Measurements from ENCODE around the gene B4GALNT1.
A peak's percentile ranks its signal among the peaks of the same experiment; 100 is the strongest.

B4GALNT1 gene

DNA sequence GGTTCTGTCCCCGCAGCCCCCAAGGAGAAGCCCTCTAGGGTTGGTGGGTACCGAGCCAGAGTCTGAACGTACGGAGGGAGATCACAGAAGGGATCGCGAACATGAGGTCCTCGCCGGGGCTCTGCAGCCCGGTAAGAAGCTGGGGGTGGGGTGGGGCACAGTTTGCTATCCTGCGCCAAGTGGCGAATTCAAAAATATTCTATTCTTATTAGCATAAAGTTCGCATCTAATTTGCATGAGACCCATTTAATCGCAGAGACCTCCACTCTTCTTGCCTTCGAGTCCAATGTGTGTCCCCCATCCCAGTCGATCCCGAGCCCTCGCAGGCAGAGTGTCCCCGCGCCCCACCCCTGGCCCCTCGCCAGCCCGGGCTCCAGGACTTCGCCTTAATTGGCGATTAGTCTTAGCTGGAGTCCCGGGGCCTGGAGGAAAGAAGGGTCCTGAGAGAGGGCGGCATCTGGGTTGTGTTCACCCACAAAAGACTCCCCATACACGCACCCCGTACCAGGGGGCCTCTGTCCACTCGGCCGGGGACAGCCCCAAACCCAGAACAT is 22.4 kb downstream of the B4GALNT1 start:
- peak overlapping the region; percentile 70 for H3K4me3 Mint-ChIP-seq
- no peak overlapping the region for H3K27ac Mint-ChIP-seq
- H3K36me3 Mint-ChIP-seq (ENCODE audit: low read depth) = no peaks in the 10 kb centered on the region
- H3K4me1 Mint-ChIP-seq (ENCODE audit: low read depth) = peaks cover 21% of the 10 kb centered on the region
- no peaks in the 10 kb centered on the region for H3K9me3 Mint-ChIP-seq
- H3K27me3 Mint-ChIP-seq = peaks cover 14% of the 10 kb centered on the region

GRCh38 chr12:57609781-57610553 is 23.0 kb downstream of the B4GALNT1 start:
- Mint-ChIP-seq H3K27me3 (peaks cover 14% of the 10 kb centered on the region), H3K4me3 (peak overlapping the region; percentile 70), H3K27ac (no peak overlapping the region), H3K9me3 (no peaks in the 10 kb centered on the region), H3K36me3 (ENCODE audit: low read depth) (no peaks in the 10 kb centered on the region), H3K4me1 (ENCODE audit: low read depth) (peaks cover 28% of the 10 kb centered on the region)

GRCh38 chr12:57609101-57609780 is 23.8 kb downstream of the B4GALNT1 start:
- peaks cover 31% of the 10 kb centered on the region for H3K4me1 Mint-ChIP-seq (ENCODE audit: low read depth)
- H3K27ac Mint-ChIP-seq = no peak overlapping the region
- no peaks in the 10 kb centered on the region for H3K9me3 Mint-ChIP-seq
- peaks cover 12% of the 10 kb centered on the region for H3K27me3 Mint-ChIP-seq
- H3K36me3 Mint-ChIP-seq (ENCODE audit: low read depth) = no peaks in the 10 kb centered on the region
- no peak overlapping the region for H3K4me3 Mint-ChIP-seq

DNA sequence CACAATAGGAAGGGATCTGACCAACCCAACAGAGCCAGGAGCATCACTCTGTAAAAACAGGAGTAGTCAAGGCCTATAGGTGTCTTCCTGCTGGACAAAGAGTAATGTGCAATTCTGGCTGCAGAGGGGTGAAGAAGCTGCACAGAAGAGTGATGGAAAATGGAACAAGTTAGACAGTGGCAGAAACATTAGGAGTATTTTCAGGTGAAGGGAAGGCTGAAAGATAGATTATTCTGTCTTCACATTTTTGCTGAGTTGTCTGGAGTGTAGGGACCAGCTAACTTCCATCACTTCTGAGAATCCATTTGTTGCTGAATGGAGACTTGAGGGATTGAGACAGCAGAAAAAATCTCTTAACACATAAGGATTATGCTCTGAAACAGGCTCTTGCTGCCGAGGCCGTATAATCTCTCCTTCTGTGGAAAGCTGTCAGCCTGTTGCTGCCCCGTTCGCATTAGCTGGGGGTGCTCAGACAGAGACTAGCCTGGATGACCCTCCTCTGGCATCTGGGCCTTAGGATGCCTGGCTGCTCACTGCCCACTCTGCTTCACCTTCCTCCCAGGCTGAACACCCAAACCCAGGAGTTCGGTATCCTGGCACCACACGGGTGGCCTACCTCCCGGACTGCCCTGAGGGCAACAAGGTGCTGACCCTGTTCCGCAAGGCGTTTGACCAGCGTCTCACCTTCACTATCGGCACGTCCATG is 24.9 kb downstream of the B4GALNT1 start:
- peaks cover 5% of the 10 kb centered on the region for H3K36me3 Mint-ChIP-seq (ENCODE audit: low read depth)
- no peaks in the 10 kb centered on the region for H3K9me3 Mint-ChIP-seq
- no peak overlapping the region for H3K27ac Mint-ChIP-seq
- H3K27me3 Mint-ChIP-seq = peaks cover 11% of the 10 kb centered on the region
- peaks cover 37% of the 10 kb centered on the region for H3K4me1 Mint-ChIP-seq (ENCODE audit: low read depth)
- no peak overlapping the region for H3K4me3 Mint-ChIP-seq

GRCh38 chr12:57606821-57607220 is 26.2 kb downstream of the B4GALNT1 start:
- H3K27ac Mint-ChIP-seq = no peak overlapping the region
- H3K4me1 Mint-ChIP-seq (ENCODE audit: low read depth) = peaks cover 37% of the 10 kb centered on the region
- peaks cover 15% of the 10 kb centered on the region for H3K36me3 Mint-ChIP-seq (ENCODE audit: low read depth)
- peaks cover 3% of the 10 kb centered on the region for H3K27me3 Mint-ChIP-seq
- peak overlapping the region; percentile 8 for H3K4me3 Mint-ChIP-seq
- H3K9me3 Mint-ChIP-seq = no peaks in the 10 kb centered on the region

DNA sequence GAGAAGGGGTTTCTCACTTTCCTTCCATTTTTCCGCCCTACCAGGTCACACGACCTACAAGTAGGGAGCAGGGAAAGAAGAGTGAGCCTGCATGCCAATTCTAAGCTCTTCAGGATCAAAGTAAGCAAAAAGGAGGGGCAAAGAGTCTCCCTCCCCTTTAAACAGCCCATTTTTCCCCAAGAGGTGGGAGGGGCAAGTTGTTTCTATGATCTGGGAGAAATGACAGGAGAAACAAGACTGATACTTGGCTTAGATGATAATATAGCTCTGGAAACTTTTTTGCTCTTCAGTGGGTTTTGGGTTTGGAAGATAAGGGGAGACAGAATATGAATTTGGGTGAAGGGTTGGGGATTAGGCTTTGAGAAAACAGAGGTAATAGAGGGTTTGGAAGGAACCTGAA is 26.6 kb downstream of the B4GALNT1 start:
- Mint-ChIP-seq H3K27ac (no peak overlapping the region), H3K36me3 (ENCODE audit: low read depth) (peaks cover 19% of the 10 kb centered on the region), H3K27me3 (peaks cover 3% of the 10 kb centered on the region), H3K4me3 (peak overlapping the region; percentile 8), H3K4me1 (ENCODE audit: low read depth) (peaks cover 37% of the 10 kb centered on the region), H3K9me3 (no peaks in the 10 kb centered on the region)

GRCh38 chr12:57605811-57606311 is 27.1 kb downstream of the B4GALNT1 start:
- peaks cover 3% of the 10 kb centered on the region for H3K27me3 Mint-ChIP-seq
- no peak overlapping the region for H3K27ac Mint-ChIP-seq
- peaks cover 36% of the 10 kb centered on the region for H3K4me1 Mint-ChIP-seq (ENCODE audit: low read depth)
- peak overlapping the region; percentile 84 for H3K4me3 Mint-ChIP-seq
- peaks cover 21% of the 10 kb centered on the region for H3K36me3 Mint-ChIP-seq (ENCODE audit: low read depth)
- H3K9me3 Mint-ChIP-seq = no peaks in the 10 kb centered on the region

DNA sequence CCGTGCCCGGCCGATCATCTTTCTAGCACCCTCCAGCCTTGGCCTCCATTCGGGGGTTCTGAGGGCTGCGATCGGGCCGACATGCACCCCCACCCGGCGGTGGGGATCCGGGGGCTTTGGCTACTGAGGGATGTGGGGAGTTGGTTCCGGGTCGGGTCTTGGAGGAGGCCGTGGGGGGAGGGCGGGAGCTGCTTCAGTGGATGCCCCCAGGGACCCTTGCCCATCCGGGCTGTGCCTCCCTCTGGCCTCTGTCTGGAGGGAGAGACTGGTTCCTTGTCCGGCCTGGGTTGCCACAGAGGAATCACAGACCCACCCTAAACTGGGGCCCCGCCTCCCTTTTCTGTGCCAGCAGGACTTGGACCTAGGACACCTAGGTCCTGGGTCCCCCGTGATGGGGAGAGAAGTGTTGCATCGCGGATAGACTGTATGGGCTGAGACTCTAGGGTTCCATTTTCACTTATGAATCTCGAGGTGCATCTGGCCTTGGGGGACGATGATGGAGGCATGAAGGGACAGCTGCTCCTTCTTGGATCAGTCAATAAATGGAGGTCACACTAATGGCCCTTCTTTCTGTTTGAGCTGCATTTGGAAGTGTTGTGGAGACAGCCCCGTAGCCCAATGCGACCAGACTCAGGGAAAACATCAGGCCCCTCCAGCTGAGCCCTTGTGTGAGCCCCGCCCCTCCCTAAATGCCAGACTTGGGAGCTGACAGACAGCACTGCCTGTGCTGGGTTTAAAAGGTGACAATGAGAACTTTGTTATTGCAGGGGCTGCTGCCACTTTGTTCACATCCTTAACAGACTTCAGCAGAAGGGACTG is 27.8 kb downstream of the B4GALNT1 start:
- peak overlapping the region; percentile 84 for H3K4me3 Mint-ChIP-seq
- peaks cover under 1% of the 10 kb centered on the region for H3K27me3 Mint-ChIP-seq
- H3K9me3 Mint-ChIP-seq = no peaks in the 10 kb centered on the region
- peaks cover 29% of the 10 kb centered on the region for H3K4me1 Mint-ChIP-seq (ENCODE audit: low read depth)
- peak overlapping the region; percentile 83 for H3K27ac Mint-ChIP-seq
- peaks cover 28% of the 10 kb centered on the region for H3K36me3 Mint-ChIP-seq (ENCODE audit: low read depth)

- peaks cover 29% of the 10 kb centered on the region for H3K4me1 Mint-ChIP-seq (ENCODE audit: low read depth)
- H3K36me3 Mint-ChIP-seq (ENCODE audit: low read depth) = peaks cover 31% of the 10 kb centered on the region
- no peaks in the 10 kb centered on the region for H3K27me3 Mint-ChIP-seq
- H3K9me3 Mint-ChIP-seq = no peaks in the 10 kb centered on the region
- peak within 1 kb of the TSS; percentile 84 for H3K4me3 Mint-ChIP-seq
- peak within 1 kb of the TSS; percentile 83 for H3K27ac Mint-ChIP-seq
These were observed 28.5 kb downstream of the B4GALNT1 start, which contains the start of gene DTX3 for GRCh38 chr12:57604454-57604991. Gene DTX3, plus strand, starts transcription at chr12:57604824. Its CDS starts 1,694 bp downstream, at chr12:57606518.

- no peaks in the 10 kb centered on the region for H3K27me3 Mint-ChIP-seq
- no peaks in the 10 kb centered on the region for H3K9me3 Mint-ChIP-seq
- H3K27ac Mint-ChIP-seq = peak overlapping the region; percentile 78
- H3K4me1 Mint-ChIP-seq (ENCODE audit: low read depth) = peaks cover 29% of the 10 kb centered on the region
- H3K36me3 Mint-ChIP-seq (ENCODE audit: low read depth) = peaks cover 37% of the 10 kb centered on the region
- peak overlapping the region; percentile 84 for H3K4me3 Mint-ChIP-seq
These were observed 29.1 kb downstream of the B4GALNT1 start for GRCh38 chr12:57603815-57604453.

GRCh38 chr12:57603324-57603723 is 29.7 kb downstream of the B4GALNT1 start:
- H3K36me3 Mint-ChIP-seq (ENCODE audit: low read depth) = peaks cover 42% of the 10 kb centered on the region

GRCh38 chr12:57602544-57602943 is 30.5 kb downstream of the B4GALNT1 start:
- Mint-ChIP-seq H3K9me3 (no peaks in the 10 kb centered on the region), H3K27me3 (no peaks in the 10 kb centered on the region), H3K4me3 (no peak overlapping the region), H3K4me1 (ENCODE audit: low read depth) (peaks cover 29% of the 10 kb centered on the region), H3K27ac (no peak overlapping the region), H3K36me3 (ENCODE audit: low read depth) (peaks cover 46% of the 10 kb centered on the region)

More at GRCh38 chr12:57603324-57603723, 29.7 kb downstream of the B4GALNT1 start:
- H3K4me1 Mint-ChIP-seq (ENCODE audit: low read depth) = peaks cover 29% of the 10 kb centered on the region
- H3K4me3 Mint-ChIP-seq = peak overlapping the region; percentile 84
- H3K27me3 Mint-ChIP-seq = no peaks in the 10 kb centered on the region
- H3K27ac Mint-ChIP-seq = no peak overlapping the region
- no peaks in the 10 kb centered on the region for H3K9me3 Mint-ChIP-seq

DNA sequence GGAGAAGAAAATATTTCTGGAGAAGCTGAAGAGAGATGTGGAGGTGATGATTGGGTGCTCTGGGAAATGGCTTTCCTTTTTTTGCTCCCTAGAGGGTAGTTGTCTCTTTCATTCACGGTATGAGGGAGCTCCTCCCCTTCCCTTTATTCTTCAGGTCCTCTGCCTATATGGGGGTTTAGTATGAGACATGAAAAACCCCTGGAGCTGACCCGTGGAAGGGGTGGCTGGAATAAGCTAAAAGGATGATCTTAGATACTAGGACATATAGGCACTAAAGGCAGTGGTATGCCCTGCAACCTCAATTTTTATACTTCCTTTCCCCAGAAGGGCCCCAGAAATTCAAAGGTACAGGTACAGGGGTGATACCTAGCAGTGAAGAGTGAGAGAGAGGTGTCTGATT is 32.6 kb downstream of the B4GALNT1 start:
- peaks cover 19% of the 10 kb centered on the region for H3K4me1 Mint-ChIP-seq (ENCODE audit: low read depth)
- no peak overlapping the region for H3K4me3 Mint-ChIP-seq
- H3K36me3 Mint-ChIP-seq (ENCODE audit: low read depth) = peaks cover 51% of the 10 kb centered on the region
- H3K27me3 Mint-ChIP-seq = no peaks in the 10 kb centered on the region
- H3K27ac Mint-ChIP-seq = no peak overlapping the region
- H3K9me3 Mint-ChIP-seq = no peaks in the 10 kb centered on the region
